Suprapubic skin (tissue), 4 donors: ENCODE measurements around the gene BICD1. TPM values are rescaled to one million over a fixed set of nuclear protein-coding genes. Genes with fewer than 3 reads are reported as not detected.

Experiments
- DNase-seq, 2 donors: peaks; one replicate each; pipeline ENCODE4 v3.0.0-alpha.2; 2019; ENCODE audit warnings: low spot score in 2 of 2
- H3K27ac ChIP-seq: fragments of 200-600 bp; sonication (generic); one replicate; pipeline ENCODE4 v1.5.1; 2019
- H3K27me3 ChIP-seq: fragments of 200-600 bp; sonication (generic); one replicate; pipeline ENCODE4 v1.5.1; 2019
- H3K36me3 ChIP-seq: fragments of 200-600 bp; sonication (generic); one replicate; pipeline ENCODE4 v1.5.1; 2019
- H3K4me1 ChIP-seq: fragments of 200-600 bp; sonication (generic); one replicate; pipeline ENCODE4 v1.5.1; 2019
- H3K4me3 ChIP-seq: fragments of 200-600 bp; sonication (generic); one replicate; pipeline ENCODE4 v1.5.1; 2019; ENCODE audit warnings: mild to moderate bottlenecking
- H3K9me3 ChIP-seq: fragments of 200-600 bp; sonication (generic); one replicate; pipeline ENCODE4 v1.5.1; 2019
- EP300 ChIP-seq: sonication (generic); formaldehyde crosslinking; IDR thresholded peaks from one replicate; pipeline ENCODE4 v1.6.1; 2017; ENCODE audit warnings: antibody characterized with exemption
- POLR2A ChIP-seq, 2 donors: fragments of 450-650 bp; IDR thresholded peaks; one replicate each; pipeline ENCODE4 v1.6.1; 2017; ENCODE audit warnings: antibody characterized with exemption in 2 of 2, mild to moderate bottlenecking in 2 of 2, moderate library complexity in 2 of 2
- POLR2AphosphoS5 ChIP-seq, 3 donors: sonication (generic); formaldehyde crosslinking; IDR thresholded peaks; one replicate each; pipeline ENCODE4 v1.6.1; 2017; ENCODE audit warnings: antibody characterized with exemption in 3 of 3
- WGBS: methylation state at CpG from one replicate; pipeline ENCODE4 v1.1.5; 2018; 5-methylcytosine and 5-hydroxymethylcytosine counted together
- total RNA-seq, 4 donors: library from RNA; depleted of rRNA; stranded (reverse); fragments of >200 nt; gene quantifications; one replicate each; pipeline ENCODE4 v1.1.0, GENCODE V29; 2016
- TF ChIP-seq, protein P1 (sequence below), 2 donors: fragments of 200-600 bp in 1 of 2; fragments of 450-650 bp in 1 of 2; sonication (generic) in 1 of 2; IDR thresholded peaks; one replicate each; pipeline ENCODE4 v1.5.1; 2016 to 2019; ENCODE audit warnings: antibody characterized with exemption in 2 of 2, mild to moderate bottlenecking in 1 of 2, moderate library complexity in 1 of 2

The BICD1 gene
- total RNA-seq, 4 donors from 2014 or later, result 1.5 to 5.4 (median 2.5) TPM

DNA sequence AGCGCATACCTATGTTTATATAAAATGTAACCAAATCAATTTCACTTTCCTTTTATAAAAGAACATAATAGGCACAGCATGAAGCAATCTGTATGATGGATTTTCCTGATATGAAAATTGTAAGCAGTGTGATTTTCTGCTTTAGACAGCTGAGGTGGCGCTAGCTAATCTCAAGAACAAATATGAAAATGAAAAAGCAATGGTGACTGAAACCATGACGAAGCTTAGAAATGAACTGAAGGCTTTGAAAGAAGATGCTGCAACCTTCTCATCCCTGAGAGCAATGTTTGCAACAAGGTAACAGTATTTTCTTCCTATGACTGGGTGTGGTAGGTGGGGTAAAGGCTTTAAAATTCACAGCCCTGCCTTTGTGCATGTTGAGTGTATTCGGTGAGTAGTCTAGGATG, 227.7 kb downstream of the BICD1 start:
- 92% methylated on average over 4 of the region's 4 CpGs for WGBS
- DNase-seq, result no peak
- TF ChIP-seq POLR2A (IDR thresholded peaks at IDR 0.05) (no peak), EP300 (no peak), POLR2AphosphoS5 (IDR thresholded peaks at IDR 0.05) (no peak)
- TF ChIP-seq, protein P1, sequence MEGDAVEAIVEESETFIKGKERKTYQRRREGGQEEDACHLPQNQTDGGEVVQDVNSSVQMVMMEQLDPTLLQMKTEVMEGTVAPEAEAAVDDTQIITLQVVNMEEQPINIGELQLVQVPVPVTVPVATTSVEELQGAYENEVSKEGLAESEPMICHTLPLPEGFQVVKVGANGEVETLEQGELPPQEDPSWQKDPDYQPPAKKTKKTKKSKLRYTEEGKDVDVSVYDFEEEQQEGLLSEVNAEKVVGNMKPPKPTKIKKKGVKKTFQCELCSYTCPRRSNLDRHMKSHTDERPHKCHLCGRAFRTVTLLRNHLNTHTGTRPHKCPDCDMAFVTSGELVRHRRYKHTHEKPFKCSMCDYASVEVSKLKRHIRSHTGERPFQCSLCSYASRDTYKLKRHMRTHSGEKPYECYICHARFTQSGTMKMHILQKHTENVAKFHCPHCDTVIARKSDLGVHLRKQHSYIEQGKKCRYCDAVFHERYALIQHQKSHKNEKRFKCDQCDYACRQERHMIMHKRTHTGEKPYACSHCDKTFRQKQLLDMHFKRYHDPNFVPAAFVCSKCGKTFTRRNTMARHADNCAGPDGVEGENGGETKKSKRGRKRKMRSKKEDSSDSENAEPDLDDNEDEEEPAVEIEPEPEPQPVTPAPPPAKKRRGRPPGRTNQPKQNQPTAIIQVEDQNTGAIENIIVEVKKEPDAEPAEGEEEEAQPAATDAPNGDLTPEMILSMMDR (IDR thresholded peaks at IDR 0.05), result no peak

DNA sequence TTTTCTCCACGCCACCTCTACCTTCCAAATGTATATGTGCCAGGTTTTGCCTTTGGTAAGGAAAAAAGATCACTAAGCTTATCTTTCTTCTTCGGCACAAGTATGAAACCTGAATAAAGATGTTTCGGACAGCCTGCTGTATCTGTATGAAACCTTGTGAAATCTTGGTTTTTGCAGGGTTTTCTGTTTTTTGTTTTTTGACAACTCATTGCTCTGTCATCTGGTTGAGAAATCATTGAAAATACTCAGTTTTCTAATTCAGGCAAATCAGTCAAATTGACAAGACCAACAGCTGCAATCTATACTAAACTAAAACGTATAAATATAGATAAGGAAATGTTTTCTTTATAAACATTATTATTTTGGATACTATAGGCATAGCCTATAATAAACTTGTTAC, 229.6 kb downstream of the BICD1 start:
- Histone ChIP-seq H3K36me3 (no peaks in the 10 kb centered on the region), H3K4me1 (no peaks in the 10 kb centered on the region), H3K27ac (no peak overlapping the region), H3K4me3 (no peak overlapping the region), H3K9me3 (no peaks in the 10 kb centered on the region), H3K27me3 (no peaks in the 10 kb centered on the region)
- no peak for DNase-seq
- TF ChIP-seq POLR2AphosphoS5 (IDR thresholded peaks at IDR 0.05) (no peak), EP300 (no peak)
- TF ChIP-seq, protein P1 (IDR thresholded peaks at IDR 0.05), result no peak
- 90% methylated on average over 4 of the region's 4 CpGs for WGBS

More for the DNA sequence above, 227.7 kb downstream of the BICD1 start:
- H3K9me3 ChIP-seq, result no peaks in the 10 kb centered on the region
- H3K27ac ChIP-seq, result no peak overlapping the region
- H3K36me3 ChIP-seq, result no peaks in the 10 kb centered on the region
- no peaks in the 10 kb centered on the region for H3K4me1 ChIP-seq
- no peak overlapping the region for H3K4me3 ChIP-seq
- no peaks in the 10 kb centered on the region for H3K27me3 ChIP-seq

DNA sequence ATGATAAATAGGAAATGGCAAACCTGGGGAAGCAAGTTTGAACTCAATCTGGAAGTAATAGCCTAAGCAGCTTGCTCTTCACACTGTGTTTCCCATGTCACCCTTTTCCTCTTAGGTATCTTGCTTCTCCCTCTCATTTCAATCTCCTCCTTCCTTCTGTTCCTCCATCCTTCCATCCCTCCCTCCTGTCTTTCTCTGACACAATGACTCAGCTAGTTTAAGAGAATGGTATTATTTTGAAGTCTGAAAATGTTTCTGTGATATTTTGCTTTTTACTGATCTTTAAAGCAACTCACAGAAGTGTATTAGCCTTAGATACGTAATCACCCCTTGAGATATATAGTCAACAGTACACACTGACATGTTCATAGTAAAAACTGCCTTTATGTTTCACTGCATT, 236.8 kb downstream of the BICD1 start:
- no peaks in the 10 kb centered on the region for H3K9me3 ChIP-seq
- TF ChIP-seq EP300, result no peak
- no peak for TF ChIP-seq POLR2A (IDR thresholded peaks at IDR 0.05)
- TF ChIP-seq POLR2AphosphoS5 (IDR thresholded peaks at IDR 0.05), result no peak
- TF ChIP-seq, protein P1 (IDR thresholded peaks at IDR 0.05), result no peak
- H3K4me3 ChIP-seq, result no peak overlapping the region
- WGBS, result 100% methylated on average over 1 of the region's 1 CpG
- no peak for DNase-seq
- no peak overlapping the region for H3K27ac ChIP-seq
- H3K27me3 ChIP-seq, result no peaks in the 10 kb centered on the region
- H3K4me1 ChIP-seq, result no peaks in the 10 kb centered on the region
- H3K36me3 ChIP-seq, result no peaks in the 10 kb centered on the region

GRCh38 chr12:32344047-32344446, 237.4 kb downstream of the BICD1 start:
- 88% methylated on average over 7 of the region's 7 CpGs for WGBS
- H3K27ac ChIP-seq, result no peak overlapping the region
- TF ChIP-seq EP300 (no peak), POLR2AphosphoS5 (IDR thresholded peaks at IDR 0.05) (no peak), POLR2A (IDR thresholded peaks at IDR 0.05) (no peak)
- TF ChIP-seq, protein P1 (IDR thresholded peaks at IDR 0.05), result no peak
- no peaks in the 10 kb centered on the region for H3K36me3 ChIP-seq
- H3K9me3 ChIP-seq, result no peaks in the 10 kb centered on the region
- no peaks in the 10 kb centered on the region for H3K27me3 ChIP-seq
- H3K4me1 ChIP-seq, result no peaks in the 10 kb centered on the region
- H3K4me3 ChIP-seq, result no peak overlapping the region
- no peak for DNase-seq

GRCh38 chr12:32353540-32353939, 246.9 kb downstream of the BICD1 start:
- H3K27ac ChIP-seq, result no peak overlapping the region
- TF ChIP-seq POLR2AphosphoS5 (IDR thresholded peaks at IDR 0.05) (no peak), POLR2A (IDR thresholded peaks at IDR 0.05) (no peak), EP300 (no peak)
- TF ChIP-seq, protein P1 (IDR thresholded peaks at IDR 0.05), result no peak
- H3K27me3 ChIP-seq, result no peaks in the 10 kb centered on the region
- no peak for DNase-seq
- WGBS, result 79% methylated on average over 1 of the region's 1 CpG
- no peak overlapping the region for H3K4me3 ChIP-seq
- H3K9me3 ChIP-seq, result no peaks in the 10 kb centered on the region
- H3K4me1 ChIP-seq, result no peaks in the 10 kb centered on the region
- H3K36me3 ChIP-seq, result no peaks in the 10 kb centered on the region
